Osteocyte (in vitro differentiated cells): Measurements from ENCODE around the gene DTD1. TPM values are rescaled to one million over a fixed set of nuclear protein-coding genes. Genes with fewer than 3 reads are reported as not detected.

ENCODE experiments used
- DNase-seq: peaks from one replicate; pipeline ENCODE4 v3.0.0; 2021; ENCODE audit warnings: mixed read lengths; ENCODE audit not compliant: unreplicated experiment; ENCODE audit errors: extremely low spot score
- H3K27ac Mint-ChIP-seq: one replicate; pipeline ENCODE4 v1.8.0; 2021; ENCODE audit warnings: mild to moderate bottlenecking, mixed read lengths; ENCODE audit not compliant: unreplicated experiment
- H3K27me3 Mint-ChIP-seq: one replicate; pipeline ENCODE4 v1.8.0; 2021; ENCODE audit warnings: mixed read lengths; ENCODE audit not compliant: unreplicated experiment
- H3K36me3 Mint-ChIP-seq: one replicate; pipeline ENCODE4 v1.8.0; 2021; ENCODE audit warnings: mixed read lengths; ENCODE audit not compliant: unreplicated experiment
- H3K4me1 Mint-ChIP-seq: one replicate; pipeline ENCODE4 v1.8.0; 2021; ENCODE audit warnings: mixed read lengths; ENCODE audit not compliant: unreplicated experiment
- H3K4me3 Mint-ChIP-seq: one replicate; pipeline ENCODE4 v1.8.0; 2021; ENCODE audit warnings: mild to moderate bottlenecking, moderate library complexity, mixed read lengths; ENCODE audit not compliant: unreplicated experiment
- H3K9me3 Mint-ChIP-seq: one replicate; pipeline ENCODE4 v1.8.0; 2021; ENCODE audit warnings: mixed read lengths; ENCODE audit not compliant: unreplicated experiment
- CTCF ChIP-seq: fragments of 200-600 bp; sonication (generic); IDR thresholded peaks from 2 replicates; pipeline ENCODE4 v1.5.0; 2021; ENCODE audit warnings: antibody characterized with exemption, mild to moderate bottlenecking, moderate library complexity
- total RNA-seq: library from RNA; stranded (reverse); gene quantifications from 2 replicates; pipeline ENCODE4 v1.2.1, GENCODE V29; 2021

The DTD1 gene
- total RNA-seq, 1 donor from 2014 or later, result 26.2 TPM

DNA sequence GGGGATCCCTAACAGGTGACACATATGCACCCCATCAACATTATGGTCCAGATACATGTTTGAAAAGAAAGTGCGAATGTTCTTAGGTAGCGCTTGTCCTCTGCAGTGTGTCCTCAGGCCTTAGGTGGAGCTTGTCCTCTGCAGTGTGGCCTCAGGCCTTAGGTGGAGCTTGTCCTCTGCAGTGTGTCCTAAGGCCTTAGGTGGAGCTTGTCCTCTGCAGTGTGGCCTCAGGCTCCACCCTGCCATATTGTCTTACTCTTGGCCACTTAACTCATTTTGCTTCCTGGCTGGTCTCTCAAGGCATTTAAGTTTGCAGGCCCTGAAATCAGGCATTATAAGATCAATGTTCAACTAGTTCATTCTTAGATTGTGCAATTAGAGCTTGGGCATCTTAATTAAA lies 151.0 kb downstream of the DTD1 start:
- H3K27ac Mint-ChIP-seq, result no peak overlapping the region
- no peak for DNase-seq
- no peak for TF ChIP-seq CTCF
- no peak overlapping the region for H3K4me3 Mint-ChIP-seq
- no peaks in the 10 kb centered on the region for H3K27me3 Mint-ChIP-seq
- no peaks in the 10 kb centered on the region for H3K36me3 Mint-ChIP-seq
- no peaks in the 10 kb centered on the region for H3K9me3 Mint-ChIP-seq
- H3K4me1 Mint-ChIP-seq, result peaks cover 24% of the 10 kb centered on the region

DNA sequence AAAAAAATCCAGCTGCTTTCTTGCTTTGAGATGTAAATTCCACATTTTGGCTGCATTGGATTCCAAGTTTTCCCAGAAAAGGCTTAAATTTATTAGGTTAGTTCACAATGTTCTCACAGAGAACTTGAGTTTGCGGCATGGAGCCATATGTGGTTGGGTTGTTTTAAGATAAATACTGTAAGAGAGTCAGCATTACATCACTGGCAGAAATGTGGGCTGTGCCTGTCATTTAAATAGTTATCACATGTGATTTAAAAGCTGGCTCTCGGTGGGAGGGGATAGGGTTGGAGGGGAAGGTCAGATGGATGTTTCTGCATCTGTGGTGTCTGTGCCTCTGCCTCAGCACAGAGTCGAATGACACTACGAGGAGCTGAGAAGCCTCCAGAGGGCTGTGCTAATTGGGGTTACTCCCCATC lies 151.9 kb downstream of the DTD1 start:
- Mint-ChIP-seq H3K36me3 (peaks cover 2% of the 10 kb centered on the region), H3K9me3 (no peaks in the 10 kb centered on the region), H3K4me1 (peaks cover 22% of the 10 kb centered on the region), H3K27ac (peak overlapping the region; percentile 52), H3K27me3 (no peaks in the 10 kb centered on the region), H3K4me3 (no peak overlapping the region)
- DNase-seq, result no peak
- no peak for TF ChIP-seq CTCF

DNA sequence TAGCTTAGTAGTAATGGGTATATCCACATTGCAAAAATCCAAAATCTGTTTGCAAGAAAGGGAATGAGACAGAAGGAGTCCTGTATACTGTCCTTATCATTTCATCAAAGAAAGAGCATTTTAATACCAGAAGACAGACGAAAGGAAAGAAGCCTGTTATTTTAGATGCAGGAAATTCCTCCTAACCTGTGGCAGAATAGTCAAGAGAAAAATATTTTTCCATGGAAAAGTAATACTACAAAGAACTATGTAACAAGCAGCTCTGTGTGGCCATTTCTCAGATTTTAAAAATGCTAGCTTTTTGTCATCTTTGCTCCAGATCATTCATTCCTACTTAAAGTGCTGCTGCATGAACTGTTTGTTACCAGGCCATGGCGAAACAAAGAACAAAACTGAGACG lies 152.9 kb downstream of the DTD1 start:
- Mint-ChIP-seq H3K4me1 (peaks cover 18% of the 10 kb centered on the region), H3K4me3 (no peak overlapping the region), H3K36me3 (peaks cover 9% of the 10 kb centered on the region), H3K27me3 (no peaks in the 10 kb centered on the region), H3K9me3 (no peaks in the 10 kb centered on the region), H3K27ac (no peak overlapping the region)
- no peak for DNase-seq
- TF ChIP-seq CTCF, result no peak

GRCh38 chr20:18742841-18743240 lies 155.0 kb downstream of the DTD1 start:
- Mint-ChIP-seq H3K4me3 (no peak overlapping the region), H3K9me3 (no peaks in the 10 kb centered on the region), H3K27me3 (no peaks in the 10 kb centered on the region), H3K27ac (no peak overlapping the region), H3K4me1 (peaks cover 16% of the 10 kb centered on the region), H3K36me3 (peaks cover 14% of the 10 kb centered on the region)
- TF ChIP-seq CTCF, result no peak
- no peak for DNase-seq

- Mint-ChIP-seq H3K27ac (no peak overlapping the region), H3K4me1 (peaks cover 11% of the 10 kb centered on the region), H3K36me3 (peaks cover 14% of the 10 kb centered on the region), H3K27me3 (no peaks in the 10 kb centered on the region), H3K4me3 (no peak overlapping the region), H3K9me3 (no peaks in the 10 kb centered on the region)
- no peak for DNase-seq
- no peak for TF ChIP-seq CTCF
These were observed 156.0 kb downstream of the DTD1 start for GRCh38 chr20:18743665-18744440.
